Measurements from ENCODE around the gene PNPLA7. TPM values are rescaled to one million over a fixed set of nuclear protein-coding genes. Genes with fewer than 3 reads are reported as not detected.

Gene PNPLA7
- total and polyA plus RNA-seq, 7 experiments from 2014 or later, result 2.7 to 28.9 (median 9.0) TPM

- Mint-ChIP-seq H3K4me1 (peaks cover 2 to 6% (median 5%) of the 10 kb centered on the region in 7 donors), H3K4me3 (no peak overlapping the region), H3K27ac (no peak overlapping the region), H3K36me3 (peaks cover 0 to 3% (median 0%) of the 10 kb centered on the region in 5 donors), H3K27me3 (peaks cover 9 to 22% (median 11%) of the 10 kb centered on the region in 5 donors), H3K9me3 (peaks cover 0 to 2% (median 0%) of the 10 kb centered on the region in 11 donors)
- H3K4me3 ChIP-seq (ENCODE audit: low read length), result no peak overlapping the region
- CTCF ChIA-PET, result no interaction called here
- H3K27me3 ChIP-seq (ENCODE audit: control insufficient read depth in 2 of 2, insufficient read depth in 2 of 2, low read length in 2 of 2), result no peaks in the 10 kb centered on the region
- DNase-seq (no peak), ATAC-seq (no peak)
- no peaks in the 10 kb centered on the region for H3K4me1 ChIP-seq (ENCODE audit: control insufficient read depth in 2 of 2, insufficient read depth in 2 of 2, low read length in 2 of 2)
- H3K9me3 ChIP-seq (ENCODE audit: control insufficient read depth in 2 of 3, low read length in 3 of 3), result no peaks in the 10 kb centered on the region
- POLR2A ChIA-PET, result no interaction called here
- no peak overlapping the region for H3K27ac ChIP-seq (ENCODE audit: low read depth, low read length)
- H3K36me3 ChIP-seq (ENCODE audit: control insufficient read depth in 2 of 3, insufficient read depth in 3 of 3, low read length in 3 of 3), result no peaks in the 10 kb centered on the region
- intact Hi-C loops (cut with micrococcal nuclease), result no loop called here
Measured at GRCh38 chr9:137438591-137439157, 111.5 kb downstream of the PNPLA7 start.

GRCh38 chr9:137437691-137438590, 112.3 kb downstream of the PNPLA7 start:
- H3K4me1 ChIP-seq (ENCODE audit: control insufficient read depth in 2 of 2, insufficient read depth in 2 of 2, low read length in 2 of 2), result no peaks in the 10 kb centered on the region
- intact Hi-C loops (cut with micrococcal nuclease), result no loop called here
- H3K4me1 Mint-ChIP-seq, result peaks cover 2 to 6% (median 5%) of the 10 kb centered on the region in 7 donors
- H3K9me3 ChIP-seq (ENCODE audit: control insufficient read depth in 2 of 3, low read length in 3 of 3), result no peaks in the 10 kb centered on the region
- ATAC-seq (no peak), DNase-seq (peak in 1 of 9 donors; percentile 8)
- no peaks in the 10 kb centered on the region for H3K27me3 ChIP-seq (ENCODE audit: control insufficient read depth in 2 of 2, insufficient read depth in 2 of 2, low read length in 2 of 2)
- peak overlapping the region in 1 of 9 donors; percentile 41 for H3K27ac Mint-ChIP-seq
- peaks cover 0 to 2% (median 0%) of the 10 kb centered on the region in 11 donors for H3K9me3 Mint-ChIP-seq
- H3K27ac ChIP-seq (ENCODE audit: low read depth, low read length), result no peak overlapping the region
- H3K36me3 ChIP-seq (ENCODE audit: control insufficient read depth in 2 of 3, insufficient read depth in 3 of 3, low read length in 3 of 3), result no peaks in the 10 kb centered on the region
- peaks cover 6 to 16% (median 11%) of the 10 kb centered on the region in 5 donors for H3K27me3 Mint-ChIP-seq
- POLR2A ChIA-PET, result interaction anchor here (0.5 kb wide), 1 partner anchor 180 kb away, joined by 3 read pairs; no protein-coding TSS in a partner anchor
- H3K4me3 ChIP-seq (ENCODE audit: low read length), result no peak overlapping the region
- no peak overlapping the region for H3K4me3 Mint-ChIP-seq
- peaks cover 0 to 3% (median 0%) of the 10 kb centered on the region in 5 donors for H3K36me3 Mint-ChIP-seq
- CTCF ChIA-PET, result no interaction called here

- Mint-ChIP-seq H3K36me3 (peaks cover 0 to 3% (median 0%) of the 10 kb centered on the region in 5 donors), H3K4me1 (peaks cover 2 to 4% (median 3%) of the 10 kb centered on the region in 7 donors), H3K4me3 (no peak overlapping the region), H3K9me3 (peaks cover 0 to 1% (median 0%) of the 10 kb centered on the region in 11 donors), H3K27ac (no peak overlapping the region), H3K27me3 (peaks cover 3 to 8% (median 4%) of the 10 kb centered on the region in 5 donors)
- no peaks in the 10 kb centered on the region for H3K27me3 ChIP-seq (ENCODE audit: control insufficient read depth in 2 of 2, insufficient read depth in 2 of 2, low read length in 2 of 2)
- intact Hi-C loops (cut with micrococcal nuclease), result no loop called here
- H3K4me1 ChIP-seq (ENCODE audit: control insufficient read depth in 2 of 2, insufficient read depth in 2 of 2, low read length in 2 of 2), result no peaks in the 10 kb centered on the region
- H3K9me3 ChIP-seq (ENCODE audit: control insufficient read depth in 2 of 3, low read length in 3 of 3), result no peaks in the 10 kb centered on the region
- no peak overlapping the region for H3K27ac ChIP-seq (ENCODE audit: low read depth, low read length)
- ChIA-PET POLR2A (no interaction called here), CTCF (no interaction called here)
- no peak overlapping the region for H3K4me3 ChIP-seq (ENCODE audit: low read length)
- no peak for DNase-seq
- H3K36me3 ChIP-seq (ENCODE audit: control insufficient read depth in 2 of 3, insufficient read depth in 3 of 3, low read length in 3 of 3), result no peaks in the 10 kb centered on the region
- ATAC-seq, result no peak
Measured at GRCh38 chr9:137436761-137437600, 113.2 kb downstream of the PNPLA7 start.

- ChIA-PET CTCF (no interaction called here), POLR2A (no interaction called here)
- Mint-ChIP-seq H3K36me3 (no peaks in the 10 kb centered on the region), H3K4me3 (no peak overlapping the region), H3K4me1 (no peaks in the 10 kb centered on the region), H3K27ac (no peak overlapping the region), H3K9me3 (no peaks in the 10 kb centered on the region), H3K27me3 (peaks cover 0 to 5% (median 0%) of the 10 kb centered on the region in 5 donors)
- H3K27me3 ChIP-seq (ENCODE audit: control insufficient read depth in 2 of 2, insufficient read depth in 2 of 2, low read length in 2 of 2), result no peaks in the 10 kb centered on the region
- H3K9me3 ChIP-seq (ENCODE audit: control insufficient read depth in 2 of 3, low read length in 3 of 3), result no peaks in the 10 kb centered on the region
- intact Hi-C loops (cut with micrococcal nuclease), result no loop called here
- H3K4me3 ChIP-seq (ENCODE audit: low read length), result no peak overlapping the region
- DNase-seq (no peak), ATAC-seq (peak; percentile 39)
- no peaks in the 10 kb centered on the region for H3K4me1 ChIP-seq (ENCODE audit: control insufficient read depth in 2 of 2, insufficient read depth in 2 of 2, low read length in 2 of 2)
- no peak overlapping the region for H3K27ac ChIP-seq (ENCODE audit: low read depth, low read length)
- no peaks in the 10 kb centered on the region for H3K36me3 ChIP-seq (ENCODE audit: control insufficient read depth in 2 of 3, insufficient read depth in 3 of 3, low read length in 3 of 3)
Measured at GRCh38 chr9:137435980-137436760, 114.0 kb downstream of the PNPLA7 start.

- Histone ChIP-seq H3K27me3 (ENCODE audit: control insufficient read depth in 2 of 2, insufficient read depth in 2 of 2, low read length in 2 of 2) (no peaks in the 10 kb centered on the region), H3K4me1 (ENCODE audit: control insufficient read depth in 2 of 2, insufficient read depth in 2 of 2, low read length in 2 of 2) (no peaks in the 10 kb centered on the region), H3K9me3 (ENCODE audit: control insufficient read depth in 2 of 3, low read length in 3 of 3) (no peaks in the 10 kb centered on the region), H3K36me3 (ENCODE audit: control insufficient read depth in 2 of 3, insufficient read depth in 3 of 3, low read length in 3 of 3) (no peaks in the 10 kb centered on the region), H3K4me3 (ENCODE audit: low read length) (no peak overlapping the region), H3K27ac (ENCODE audit: low read depth, low read length) (no peak overlapping the region)
- H3K27me3 Mint-ChIP-seq, result peaks cover 0 to 5% (median 0%) of the 10 kb centered on the region in 5 donors
- H3K36me3 Mint-ChIP-seq, result no peaks in the 10 kb centered on the region
- CTCF ChIA-PET, result no interaction called here
- H3K27ac Mint-ChIP-seq, result no peak overlapping the region
- DNase-seq, result peak in 1 of 9 donors; percentile 5
- H3K4me3 Mint-ChIP-seq, result no peak overlapping the region
- no peaks in the 10 kb centered on the region for H3K4me1 Mint-ChIP-seq
- POLR2A ChIA-PET, result no interaction called here
- ATAC-seq, result no peak
- no peaks in the 10 kb centered on the region for H3K9me3 Mint-ChIP-seq
- intact Hi-C loops (cut with micrococcal nuclease), result no loop called here
Measured at GRCh38 chr9:137435381-137435891, 114.8 kb downstream of the PNPLA7 start.

All from naive thymus-derived CD4-positive, alpha-beta T cell (primary cell).